Mesenchymal stem cell (in vitro differentiated cells and primary cell): ENCODE data around the gene BRD3.

ENCODE experiments used
- DNase-seq: peaks from one replicate; pipeline ENCODE4 v3.0.0-alpha.2; 2013
- H2AFZ ChIP-seq: one replicate; pipeline ENCODE4 v1.6.1; 2013; ENCODE audit warnings: low read depth, mild to moderate bottlenecking, control low read depth, inconsistent platforms, low read length, moderate library complexity
- H2AK5ac ChIP-seq: 2 replicates; pipeline ENCODE4 v1.6.1; 2013; ENCODE audit warnings: low read length, moderate library complexity, mild to moderate bottlenecking, inconsistent platforms; ENCODE audit not compliant: severe bottlenecking
- H2BK120ac ChIP-seq: one replicate; pipeline ENCODE4 v1.6.1; 2013; ENCODE audit warnings: low read depth, mild to moderate bottlenecking, inconsistent platforms, low read length, moderate library complexity
- H2BK12ac ChIP-seq, 2 experiments: one replicate each; pipeline ENCODE4 v1.6.1; 2013; ENCODE audit warnings: inconsistent platforms in 2 of 2, low read length in 2 of 2, mild to moderate bottlenecking in 2 of 2, moderate library complexity in 2 of 2, control low read depth in 1 of 2
- H2BK15ac ChIP-seq: one replicate; pipeline ENCODE4 v1.6.1; 2013; ENCODE audit warnings: mild to moderate bottlenecking, low read depth, inconsistent platforms; ENCODE audit not compliant: poor library complexity, severe bottlenecking
- H2BK5ac ChIP-seq: 2 replicates; pipeline ENCODE4 v1.6.1; 2013; ENCODE audit warnings: low read depth, mild to moderate bottlenecking, low read length, control low read depth, inconsistent platforms; ENCODE audit not compliant: poor library complexity, severe bottlenecking
- H3K14ac ChIP-seq, 2 experiments: one replicate each; pipeline ENCODE4 v1.6.1; 2013; ENCODE audit warnings: inconsistent platforms in 2 of 2, low read length in 2 of 2, control low read depth in 1 of 2, mild to moderate bottlenecking in 1 of 2, moderate library complexity in 1 of 2
- H3K18ac ChIP-seq, 2 experiments: one replicate each; pipeline ENCODE4 v1.6.1; 2013; ENCODE audit warnings: inconsistent platforms in 2 of 2, low read length in 2 of 2, control low read depth in 1 of 2, low read depth in 1 of 2, mild to moderate bottlenecking in 1 of 2
- H3K23ac ChIP-seq, 2 experiments: one replicate each; pipeline ENCODE4 v1.6.1; 2013; ENCODE audit warnings: inconsistent platforms in 2 of 2, low read length in 2 of 2, mild to moderate bottlenecking in 2 of 2, moderate library complexity in 2 of 2, control low read depth in 1 of 2
- H3K27ac ChIP-seq: 2 replicates; pipeline ENCODE4 v1.5.1; 2013; ENCODE audit warnings: mild to moderate bottlenecking, moderate library complexity, low read length, control low read depth, inconsistent platforms; ENCODE audit not compliant: poor library complexity, severe bottlenecking
- H3K27me3 ChIP-seq, 2 experiments: 2 replicates each; pipeline versions ENCODE4 v1.6.1 to v1.7.0; 2013; ENCODE audit warnings: low read length in 2 of 2, mild to moderate bottlenecking in 2 of 2, moderate library complexity in 2 of 2, control low read depth in 1 of 2, inconsistent platforms in 1 of 2; ENCODE audit not compliant: control insufficient read depth in 1 of 2, insufficient read depth in 1 of 2
- H3K36me3 ChIP-seq, 2 experiments: 2 replicates each; pipeline versions ENCODE4 v1.6.1 to v1.7.0; 2013; ENCODE audit warnings: low read length in 2 of 2, control low read depth in 1 of 2, inconsistent platforms in 1 of 2, low read depth in 1 of 2, mild to moderate bottlenecking in 1 of 2; ENCODE audit not compliant: insufficient read depth in 2 of 2, control insufficient read depth in 1 of 2
- H3K4ac ChIP-seq, 2 experiments: one replicate each; pipeline ENCODE4 v1.6.1; 2013; ENCODE audit warnings: inconsistent platforms in 2 of 2, low read length in 2 of 2, mild to moderate bottlenecking in 2 of 2, moderate library complexity in 2 of 2, control low read depth in 1 of 2, low read depth in 1 of 2
- H3K4me1 ChIP-seq: 2 replicates; pipeline ENCODE4 v1.6.1; 2013; ENCODE audit warnings: low read depth, low read length, control low read depth; ENCODE audit not compliant: control insufficient read depth, insufficient read depth
- H3K4me2 ChIP-seq: 2 replicates; pipeline ENCODE4 v1.6.1; 2013; ENCODE audit warnings: low read length, mild to moderate bottlenecking, inconsistent platforms; ENCODE audit not compliant: poor library complexity, severe bottlenecking
- H3K4me3 ChIP-seq, 2 experiments: 2 replicates each; pipeline versions ENCODE4 v1.5.1 to v1.7.0; 2013; ENCODE audit warnings: low read length in 2 of 2, mild to moderate bottlenecking in 2 of 2, control low read depth in 1 of 2, low read depth in 1 of 2; ENCODE audit not compliant: insufficient read depth in 1 of 2
- H3K79me1 ChIP-seq: replicated peaks from 2 replicates; pipeline ENCODE4 v1.6.1; 2013; ENCODE audit warnings: mild to moderate bottlenecking, control low read depth, low read length, inconsistent platforms; ENCODE audit not compliant: poor library complexity, severe bottlenecking
- H3K9ac ChIP-seq: 2 replicates; pipeline ENCODE4 v1.7.0; 2013; ENCODE audit warnings: mild to moderate bottlenecking, low read length, moderate library complexity
- H3K9me3 ChIP-seq: 2 replicates; pipeline ENCODE4 v1.7.0; 2013; ENCODE audit warnings: mild to moderate bottlenecking, low read length; ENCODE audit not compliant: control insufficient read depth
- H4K8ac ChIP-seq: one replicate; pipeline ENCODE4 v1.6.1; 2013; ENCODE audit warnings: inconsistent platforms, mild to moderate bottlenecking, low read length, moderate library complexity
- H4K91ac ChIP-seq: one replicate; pipeline ENCODE4 v1.6.1; 2013; ENCODE audit warnings: mild to moderate bottlenecking, low read length, inconsistent platforms
- WGBS: methylation state at CpG from one replicate; pipeline ENCODE4 v1.1.7; 2013; ENCODE audit warnings: mixed read lengths; 5-methylcytosine and 5-hydroxymethylcytosine counted together

Gene BRD3

DNA sequence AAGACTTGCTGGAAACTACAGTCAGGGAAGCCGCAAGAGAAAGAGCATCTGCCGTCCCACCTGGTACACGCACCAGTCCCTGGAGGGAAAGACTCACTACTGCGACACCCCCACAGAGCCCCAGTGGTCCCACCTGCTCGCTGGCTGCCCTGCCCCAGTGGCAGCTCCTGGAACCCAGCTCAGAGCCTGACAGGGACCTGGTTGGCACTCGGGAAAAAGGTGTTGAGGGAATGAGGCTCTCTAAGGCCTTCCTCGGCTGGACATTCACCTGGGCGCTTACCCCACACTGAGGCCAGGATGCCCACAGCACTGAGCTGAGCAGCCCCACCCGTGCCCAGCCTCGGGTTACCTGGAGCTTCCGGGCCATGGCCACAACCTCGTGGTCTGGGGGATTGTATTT, 22.9 kb downstream of the BRD3 start:
- Histone ChIP-seq H4K91ac (no peak overlapping the region), H3K9ac (no peak overlapping the region), H3K14ac (no peak overlapping the region), H3K27ac (no peak overlapping the region), H3K79me1 (peaks cover 45% of the 10 kb centered on the region), H2AFZ (no peak overlapping the region), H3K27me3 (no peaks in the 10 kb centered on the region), H3K36me3 (peaks cover 88 to 93% of the 10 kb centered on the region in 2 experiments), H2BK15ac (no peak overlapping the region), H2BK12ac (no peak overlapping the region), H4K8ac (no peak overlapping the region), H3K4ac (no peak overlapping the region), H3K18ac (no peak overlapping the region), H2BK5ac (no peak overlapping the region), H3K4me1 (peaks cover 5% of the 10 kb centered on the region), H3K4me2 (no peak overlapping the region), H2AK5ac (no peak overlapping the region), H3K9me3 (no peaks in the 10 kb centered on the region), H3K23ac (no peak overlapping the region), H3K4me3 (no peak overlapping the region), H2BK120ac (no peak overlapping the region)
- DNase-seq: no peak
- WGBS: 85% methylated on average over 11 of the region's 12 CpGs

DNA sequence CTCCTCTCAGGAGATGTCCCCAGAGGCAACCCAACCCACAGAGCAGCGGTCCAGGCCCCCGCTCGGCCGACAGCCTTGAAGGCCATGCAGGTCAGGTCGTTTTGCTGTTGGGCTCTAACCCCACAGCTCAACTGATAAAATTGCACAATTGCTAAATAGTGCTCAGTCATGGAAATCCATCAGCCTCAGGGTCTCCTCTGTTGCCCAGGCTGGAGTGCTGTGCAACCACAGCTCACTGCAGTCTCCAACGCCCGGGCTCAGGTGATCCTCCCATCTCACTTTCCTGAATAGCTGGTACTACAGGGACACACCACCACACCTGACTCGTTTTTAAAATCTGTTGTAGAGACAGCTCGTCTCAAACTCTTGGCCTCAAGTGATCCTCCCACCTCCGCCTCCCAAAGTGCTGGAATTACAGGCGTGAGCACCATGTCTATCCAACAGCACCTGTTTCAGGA, 24.3 kb downstream of the BRD3 start:
- no peak overlapping the region for H2BK5ac ChIP-seq
- DNase-seq: no peak
- peaks cover 5% of the 10 kb centered on the region for H3K4me1 ChIP-seq
- H2BK15ac ChIP-seq: no peak overlapping the region
- no peak overlapping the region for H4K8ac ChIP-seq
- no peaks in the 10 kb centered on the region for H3K9me3 ChIP-seq
- H3K27ac ChIP-seq: no peak overlapping the region
- no peak overlapping the region for H3K4ac ChIP-seq
- no peak overlapping the region for H3K18ac ChIP-seq
- H3K4me3 ChIP-seq: no peak overlapping the region
- H3K14ac ChIP-seq: no peak overlapping the region
- no peak overlapping the region for H3K4me2 ChIP-seq
- no peak overlapping the region for H2BK120ac ChIP-seq
- peaks cover 88% of the 10 kb centered on the region in 2 experiments for H3K36me3 ChIP-seq
- H2AFZ ChIP-seq: no peak overlapping the region
- no peaks in the 10 kb centered on the region for H3K27me3 ChIP-seq
- no peak overlapping the region for H2BK12ac ChIP-seq
- WGBS: 88% methylated on average over 11 of the region's 11 CpGs
- H2AK5ac ChIP-seq: no peak overlapping the region
- peaks cover 42% of the 10 kb centered on the region for H3K79me1 ChIP-seq
- H3K9ac ChIP-seq: no peak overlapping the region
- H4K91ac ChIP-seq: no peak overlapping the region
- no peak overlapping the region for H3K23ac ChIP-seq

DNA sequence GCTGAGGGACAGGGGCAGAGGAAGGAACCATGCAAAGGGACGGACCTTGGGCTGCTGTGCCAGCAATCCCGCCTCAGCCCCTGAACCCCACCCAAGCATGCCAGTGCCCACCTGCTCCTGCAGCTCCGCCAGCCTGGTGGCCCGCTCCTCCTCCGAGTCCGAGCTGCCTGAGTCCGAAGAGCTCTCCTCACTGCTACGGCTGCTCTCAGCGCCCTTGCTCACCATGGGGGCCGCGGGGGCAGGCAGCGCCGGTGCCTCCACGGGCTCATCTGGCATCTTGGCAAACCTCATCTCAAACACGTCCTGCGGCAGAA, 26.2 kb downstream of the BRD3 start:
- Histone ChIP-seq H3K4me3 (no peak overlapping the region), H2BK15ac (no peak overlapping the region), H3K27me3 (no peaks in the 10 kb centered on the region), H3K9ac (no peak overlapping the region), H2BK5ac (no peak overlapping the region), H3K79me1 (peaks cover 37% of the 10 kb centered on the region), H3K36me3 (peaks cover 68 to 73% of the 10 kb centered on the region in 2 experiments), H2BK120ac (no peak overlapping the region), H4K91ac (peak overlapping the region; percentile 47), H2AK5ac (no peak overlapping the region), H3K4me1 (peaks cover 5% of the 10 kb centered on the region), H2BK12ac (no peak overlapping the region), H3K9me3 (no peaks in the 10 kb centered on the region), H3K23ac (no peak overlapping the region), H4K8ac (no peak overlapping the region), H3K18ac (no peak overlapping the region), H3K4ac (no peak overlapping the region), H3K14ac (no peak overlapping the region), H3K27ac (no peak overlapping the region), H3K4me2 (no peak overlapping the region), H2AFZ (no peak overlapping the region)
- DNase-seq: no peak
- 92% methylated on average over 16 of the region's 16 CpGs for WGBS

DNA sequence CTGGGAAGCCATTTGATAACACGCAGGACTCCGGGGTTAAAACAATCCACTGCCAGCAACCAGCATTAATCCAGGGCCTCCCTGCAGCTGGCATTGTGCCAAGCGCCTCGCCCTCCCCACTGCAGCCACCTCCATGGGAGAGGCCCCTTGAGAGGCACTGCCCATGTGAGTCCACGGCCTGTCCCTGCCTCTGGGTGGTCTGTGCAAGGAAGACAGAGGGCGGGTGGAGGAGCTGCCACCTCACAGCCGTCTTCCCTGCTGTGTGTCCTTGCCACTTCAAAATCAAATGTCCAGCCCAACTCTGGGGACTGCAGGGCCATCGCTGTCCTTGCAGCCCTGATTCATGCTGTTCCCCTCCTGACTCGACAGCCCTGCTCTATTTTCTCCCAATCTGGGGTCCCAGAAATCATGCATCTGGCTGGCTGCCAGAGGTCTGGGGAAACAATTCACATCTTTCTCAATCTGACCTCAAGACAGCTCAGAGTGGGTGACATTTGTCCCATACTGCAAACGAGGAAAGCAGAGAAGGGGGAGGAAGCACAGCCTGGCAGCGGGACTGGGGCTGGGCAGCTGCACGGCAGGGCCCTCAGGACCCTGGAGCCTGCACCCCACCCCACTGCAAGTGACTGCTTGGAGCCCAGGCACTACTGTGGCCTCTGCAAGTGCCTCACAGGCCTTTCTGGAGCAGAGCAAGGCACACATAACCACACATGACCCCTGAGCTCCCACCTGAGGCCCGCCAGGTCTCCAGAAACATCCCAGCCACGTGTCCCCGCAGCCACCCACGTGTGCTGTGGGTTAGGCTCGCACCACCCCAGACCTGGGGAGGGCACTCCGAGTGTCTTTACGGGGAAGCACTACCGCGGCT, 26.8 kb downstream of the BRD3 start:
- WGBS: 95% methylated on average over 20 of the region's 21 CpGs
- no peak overlapping the region for H3K4me3 ChIP-seq
- H2BK120ac ChIP-seq: no peak overlapping the region
- no peak overlapping the region for H2BK5ac ChIP-seq
- H3K4ac ChIP-seq: no peak overlapping the region
- no peaks in the 10 kb centered on the region for H3K27me3 ChIP-seq
- H3K79me1 ChIP-seq: peaks cover 39% of the 10 kb centered on the region
- H3K4me2 ChIP-seq: no peak overlapping the region
- peaks cover 5% of the 10 kb centered on the region for H3K4me1 ChIP-seq
- no peak overlapping the region for H3K18ac ChIP-seq
- no peak overlapping the region for H3K27ac ChIP-seq
- H2AFZ ChIP-seq: peak overlapping the region; percentile 29
- no peaks in the 10 kb centered on the region for H3K9me3 ChIP-seq
- no peak for DNase-seq
- H2AK5ac ChIP-seq: no peak overlapping the region
- no peak overlapping the region for H4K8ac ChIP-seq
- no peak overlapping the region for H2BK12ac ChIP-seq
- no peak overlapping the region for H3K23ac ChIP-seq
- H3K9ac ChIP-seq: no peak overlapping the region
- peak overlapping the region; percentile 47 for H4K91ac ChIP-seq
- no peak overlapping the region for H3K14ac ChIP-seq
- H3K36me3 ChIP-seq: peaks cover 66 to 71% of the 10 kb centered on the region in 2 experiments
- no peak overlapping the region for H2BK15ac ChIP-seq
